Cardiac muscle cell (in vitro differentiated cells and primary cell): ENCODE results near the gene STIM2. TPM values are rescaled to one million over a fixed set of nuclear protein-coding genes. Genes with fewer than 3 reads are reported as not detected.
A peak's percentile ranks its signal among the peaks of the same experiment; 100 is the strongest.

ENCODE experiments used
- DNase-seq, 2 donors: peaks; one replicate each; pipeline versions ENCODE4 v3.0.0 to v3.0.0-alpha.2; 2010 to 2017; ENCODE audit warnings: low read depth in 1 of 2, low spot score in 1 of 2
- H3K27ac ChIP-seq: fragments of 200-600 bp; sonication (generic); 2 replicates; pipeline ENCODE4 v1.5.1; 2016
- H3K27me3 ChIP-seq: fragments of 200-600 bp; sonication (generic); 2 replicates; pipeline ENCODE4 v1.6.0; 2016; ENCODE audit warnings: control low read depth
- H3K36me3 ChIP-seq: fragments of 200-600 bp; sonication (generic); 2 replicates; pipeline ENCODE4 v1.5.1; 2016; ENCODE audit warnings: control low read depth
- H3K4me1 ChIP-seq: fragments of 200-600 bp; sonication (generic); 2 replicates; pipeline ENCODE4 v1.8.1; 2017; ENCODE audit warnings: low read depth, mild to moderate bottlenecking, mixed run types
- H3K4me3 ChIP-seq: fragments of 200-600 bp; sonication (generic); 2 replicates; pipeline ENCODE4 v1.5.1; 2016; ENCODE audit warnings: mild to moderate bottlenecking
- H3K9me3 ChIP-seq: fragments of 200-600 bp; sonication (generic); 2 replicates; pipeline ENCODE4 v1.5.1; 2017; ENCODE audit warnings: low read depth, mild to moderate bottlenecking, control low read depth
- CTCF ChIP-seq: IDR thresholded peaks from 2 replicates; pipeline ENCODE4 v1.5.1; 2012; ENCODE audit warnings: low read depth, mild to moderate bottlenecking, low read length
- polyA plus RNA-seq: library from polyadenylated mRNA; unstranded; fragments of >200 nt; fragmentation: Nextera tagmentation; extraction: Ambion mirVana; gene quantifications from 2 replicates; pipeline ENCODE4 v1.2.1, GENCODE V29; 2016
- total RNA-seq: library from RNA; depleted of rRNA; stranded (reverse); fragments of >200 nt; gene quantifications from 2 replicates; pipeline ENCODE4 v1.2.3, GENCODE V29; 2016

The STIM2 gene
- total and polyA plus RNA-seq, 2 experiments from 2014 or later: 33.9 to 35.2 TPM

GRCh38 chr4:26931451-26931850 lies 70.8 kb downstream of the STIM2 start:
- Histone ChIP-seq H3K4me1 (peaks cover 14% of the 10 kb centered on the region), H3K4me3 (no peak overlapping the region), H3K36me3 (no peaks in the 10 kb centered on the region), H3K27me3 (no peaks in the 10 kb centered on the region), H3K27ac (no peak overlapping the region), H3K9me3 (no peaks in the 10 kb centered on the region)
- peak in 1 of 2 donors; percentile 52 for DNase-seq
- no peak for TF ChIP-seq CTCF

DNA sequence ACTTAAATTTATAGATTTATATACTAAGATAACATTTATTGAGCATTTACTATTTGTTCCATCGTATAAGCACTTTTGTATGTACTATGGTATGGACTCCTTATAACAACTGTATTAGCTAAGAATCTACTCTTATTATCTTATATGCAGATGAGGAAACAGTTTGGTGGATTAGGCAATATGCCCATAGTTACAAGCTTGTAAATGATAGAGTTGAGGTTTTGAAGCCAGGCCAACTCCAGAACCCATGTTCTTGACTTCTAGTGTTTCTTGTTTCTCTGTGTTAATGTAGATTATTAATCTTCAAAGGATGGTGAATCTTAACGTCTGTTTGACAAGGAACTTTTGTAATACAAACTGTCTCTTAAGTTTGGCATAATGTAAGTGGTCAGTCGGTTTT lies 71.3 kb downstream of the STIM2 start:
- Histone ChIP-seq H3K4me3 (no peak overlapping the region), H3K36me3 (no peaks in the 10 kb centered on the region), H3K27me3 (no peaks in the 10 kb centered on the region), H3K4me1 (peaks cover 14% of the 10 kb centered on the region), H3K27ac (no peak overlapping the region), H3K9me3 (no peaks in the 10 kb centered on the region)
- no peak for TF ChIP-seq CTCF
- DNase-seq: peak in 1 of 2 donors; percentile 72

GRCh38 chr4:26935397-26935796 lies 74.8 kb downstream of the STIM2 start:
- Histone ChIP-seq H3K36me3 (no peaks in the 10 kb centered on the region), H3K27ac (no peak overlapping the region), H3K4me3 (no peak overlapping the region), H3K4me1 (peaks cover 29% of the 10 kb centered on the region), H3K9me3 (no peaks in the 10 kb centered on the region), H3K27me3 (no peaks in the 10 kb centered on the region)
- no peak for DNase-seq
- TF ChIP-seq CTCF: no peak

DNA sequence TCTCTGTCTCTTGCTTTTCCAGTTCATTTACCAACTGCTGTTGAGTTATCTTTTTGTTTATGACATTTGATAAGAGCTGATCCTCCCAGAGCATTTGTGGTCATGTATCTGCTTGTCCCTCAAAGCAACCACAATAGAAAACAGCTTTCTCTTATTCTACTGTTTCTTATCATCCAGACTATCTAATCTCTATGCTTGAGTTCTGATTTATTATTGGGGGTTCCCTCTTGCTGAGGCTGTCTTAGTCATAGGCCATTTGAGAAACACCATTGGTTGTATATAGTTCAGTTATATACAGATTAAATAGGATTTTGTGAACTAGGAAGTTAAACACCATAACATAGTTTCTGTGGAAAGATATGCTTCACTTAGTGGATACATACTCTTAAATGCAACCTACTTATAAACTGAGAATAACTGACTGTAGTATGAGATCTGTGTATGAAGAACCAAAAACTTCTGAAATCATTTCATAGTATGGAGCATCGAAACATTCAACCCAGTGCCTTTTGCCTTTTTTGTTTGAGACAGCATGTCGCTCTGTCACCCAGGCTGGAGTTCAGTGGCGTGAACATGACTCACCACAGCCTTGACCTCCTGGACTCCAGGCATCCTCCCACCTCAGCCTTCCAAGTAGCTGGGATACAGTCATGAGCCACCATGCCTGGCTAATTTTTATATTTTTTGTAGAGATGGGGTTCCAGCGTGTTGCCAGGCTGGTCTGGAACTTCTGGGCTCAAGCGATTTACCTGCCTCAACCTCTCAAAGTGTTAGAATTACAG lies 75.8 kb downstream of the STIM2 start:
- no peak overlapping the region for H3K27ac ChIP-seq
- no peaks in the 10 kb centered on the region for H3K27me3 ChIP-seq
- no peak for TF ChIP-seq CTCF
- H3K36me3 ChIP-seq: no peaks in the 10 kb centered on the region
- H3K4me1 ChIP-seq: peaks cover 19% of the 10 kb centered on the region
- no peak for DNase-seq
- no peaks in the 10 kb centered on the region for H3K9me3 ChIP-seq
- H3K4me3 ChIP-seq: no peak overlapping the region

DNA sequence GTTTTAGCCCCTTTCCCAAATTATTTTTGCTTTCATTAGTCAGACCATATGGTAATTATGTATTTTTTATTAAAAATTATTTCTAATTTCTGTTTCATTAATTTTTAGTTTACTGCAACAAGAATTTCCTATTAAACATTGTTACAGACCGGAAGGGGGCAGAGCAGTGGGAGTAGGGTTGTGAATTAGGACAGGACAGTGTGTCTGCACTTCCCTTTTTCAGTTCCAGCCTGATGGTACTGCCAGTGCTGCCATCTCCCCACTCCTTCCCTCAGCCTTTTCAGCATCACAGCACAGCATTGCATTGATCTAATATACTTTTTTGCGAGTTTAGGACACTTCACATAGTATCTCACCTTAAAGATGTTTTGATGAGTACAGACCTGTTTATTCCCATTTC lies 76.5 kb downstream of the STIM2 start:
- no peaks in the 10 kb centered on the region for H3K27me3 ChIP-seq
- H3K4me3 ChIP-seq: no peak overlapping the region
- no peaks in the 10 kb centered on the region for H3K36me3 ChIP-seq
- no peak overlapping the region for H3K27ac ChIP-seq
- H3K9me3 ChIP-seq: no peaks in the 10 kb centered on the region
- DNase-seq: no peak
- H3K4me1 ChIP-seq: peaks cover 15% of the 10 kb centered on the region
- TF ChIP-seq CTCF: no peak
